Measurements from ENCODE around the gene HBE1.

DNA sequence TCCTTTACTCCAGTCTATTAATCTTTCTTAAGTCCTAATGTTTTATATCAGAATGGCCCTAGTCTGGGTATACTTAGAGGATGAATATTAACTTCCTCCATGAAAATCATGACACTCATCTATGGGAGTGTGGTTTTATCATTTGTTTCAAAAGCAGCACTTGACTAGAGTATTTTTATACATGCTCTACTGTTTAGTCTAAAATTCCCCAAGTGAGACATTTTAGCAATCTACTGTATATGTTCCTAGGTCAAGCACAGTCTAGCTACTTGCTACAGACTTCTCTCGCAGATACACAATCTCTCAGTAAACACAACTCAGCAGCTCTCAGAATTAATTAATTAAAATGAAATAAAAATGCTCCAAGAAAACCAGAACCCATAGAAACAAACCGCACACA, 39.9 kb downstream of the HBE1 start:
- TF ChIP-seq, protein P1, sequence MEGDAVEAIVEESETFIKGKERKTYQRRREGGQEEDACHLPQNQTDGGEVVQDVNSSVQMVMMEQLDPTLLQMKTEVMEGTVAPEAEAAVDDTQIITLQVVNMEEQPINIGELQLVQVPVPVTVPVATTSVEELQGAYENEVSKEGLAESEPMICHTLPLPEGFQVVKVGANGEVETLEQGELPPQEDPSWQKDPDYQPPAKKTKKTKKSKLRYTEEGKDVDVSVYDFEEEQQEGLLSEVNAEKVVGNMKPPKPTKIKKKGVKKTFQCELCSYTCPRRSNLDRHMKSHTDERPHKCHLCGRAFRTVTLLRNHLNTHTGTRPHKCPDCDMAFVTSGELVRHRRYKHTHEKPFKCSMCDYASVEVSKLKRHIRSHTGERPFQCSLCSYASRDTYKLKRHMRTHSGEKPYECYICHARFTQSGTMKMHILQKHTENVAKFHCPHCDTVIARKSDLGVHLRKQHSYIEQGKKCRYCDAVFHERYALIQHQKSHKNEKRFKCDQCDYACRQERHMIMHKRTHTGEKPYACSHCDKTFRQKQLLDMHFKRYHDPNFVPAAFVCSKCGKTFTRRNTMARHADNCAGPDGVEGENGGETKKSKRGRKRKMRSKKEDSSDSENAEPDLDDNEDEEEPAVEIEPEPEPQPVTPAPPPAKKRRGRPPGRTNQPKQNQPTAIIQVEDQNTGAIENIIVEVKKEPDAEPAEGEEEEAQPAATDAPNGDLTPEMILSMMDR (optimal IDR thresholded peaks at IDR 0.05 in 1 of 3, IDR thresholded peaks at IDR 0.05 in 1 of 3, conservative IDR thresholded peaks at IDR 0.05 in 1 of 3; ENCODE audit: extremely low read depth in 1 of 3, insufficient read depth in 2 of 3, low read length in 3 of 3): no peak
- TF ChIP-seq EZH2 (IDR thresholded peaks at IDR 0.05; ENCODE audit: low read length): no peak

All from keratinocyte (primary cell).